OCI-LY1 (cell line): ENCODE measurements around the gene AREG.

Experiments
- CTCF ChIP-seq: fragments of 200-600 bp; sonication (generic), shearing (Covaris generic); IDR thresholded peaks from 2 replicates; pipeline ENCODE4 v1.5.1; 2017; ENCODE audit warnings: mild to moderate bottlenecking, antibody characterized with exemption, low read length, moderate library complexity, mixed read lengths
- EZH2 ChIP-seq: fragments of 200-600 bp; sonication (generic), shearing (Covaris generic); IDR thresholded peaks from 2 replicates; pipeline ENCODE4 v1.8.0; 2017; ENCODE audit warnings: borderline replicate concordance, mixed run types, mild to moderate bottlenecking, antibody characterized with exemption, low read length, moderate library complexity, mixed read lengths

GRCh38 chr4:74439952-74440351, 5.0 kb upstream of the AREG start:
- TF ChIP-seq CTCF (no peak), EZH2 (no peak)
